Pancreas (tissue), 10 donors: ENCODE results near the gene NEUROD2. TPM values are rescaled to one million over a fixed set of nuclear protein-coding genes. Genes with fewer than 3 reads are reported as not detected.

ENCODE experiments used
- ATAC-seq, 4 donors: fragments of 200-7000 bp; cut with Tn5 transposase; one replicate each; pipeline versions ENCODE4 v1.8.0 to v1.9.1; 2020; ENCODE audit warnings: mild to moderate bottlenecking in 4 of 4, moderate library complexity in 4 of 4
- DNase-seq, 6 donors: peaks; one replicate each; pipeline ENCODE4 v3.0.0-alpha.2; 2020
- FAIRE-seq: peaks from 2 replicates; lab custom pipeline; 2012; peaks lifted over from hg19 to GRCh38; lab: Jason Lieb, UNC
- H3K27ac ChIP-seq, 4 donors: fragments of 200-600 bp; sonication (generic); 1 replicate in 3 of 4; 2 replicates in 1 of 4; pipeline versions ENCODE4 v1.5.0 to v1.8.0; 2020
- H3K27me3 ChIP-seq, 4 donors: fragments of 200-600 bp; one replicate each; pipeline ENCODE4 v1.8.0; 2021
- H3K36me3 ChIP-seq, 3 donors: fragments of 200-600 bp; sonication (generic) in 1 of 3; one replicate each; pipeline versions ENCODE4 v1.5.0 to v1.8.0; 2020 to 2021
- H3K4me1 ChIP-seq, 3 donors: fragments of 200-600 bp; one replicate each; pipeline ENCODE4 v1.8.0; 2021
- H3K4me3 ChIP-seq, 4 donors: fragments of 200-600 bp; sonication (generic) in 2 of 4; one replicate each; pipeline versions ENCODE4 v1.5.0 to v1.8.0; 2020 to 2021
- H3K9me3 ChIP-seq, 4 donors: fragments of 200-600 bp; one replicate each; pipeline ENCODE4 v1.8.0; 2021
- WGBS, 2 donors: extraction: QIAGEN DNeasy Blood & Tissue Kit; methylation state at CpG; one replicate each; pipeline ENCODE4 v1.1.7; 2013; 5-methylcytosine and 5-hydroxymethylcytosine counted together
- intact Hi-C, 3 donors: fragments of 100-400 bp; cut with DNase I; formaldehyde crosslinking; loops; one replicate each; pipeline versions ENCODE4 v1.11.1 to v1.14.2; 2022
- polyA plus RNA-seq, 2 donors: library from polyadenylated mRNA; stranded (reverse); fragments of 200-250 nt; gene quantifications; one replicate each; pipeline ENCODE4 v1.2.3, GENCODE V29; 2013
- total RNA-seq, 6 donors: library from RNA; stranded (reverse); fragmentation: NEBNext Ultra II Directional in 4 of 6; extraction: Animal tissue kit (Norgen Biotek cat#: 25700) in 4 of 6; gene quantifications; one replicate each; pipeline versions ENCODE4 v1.2.1 to v1.2.4, GENCODE V29; 2021 to 2023
- TF ChIP-seq, protein P1 (sequence below), 4 donors: fragments of 200-600 bp; sonication (generic) in 3 of 4; IDR thresholded peaks; one replicate each; pipeline versions ENCODE4 v1.5.0 to v1.8.0; 2021; ENCODE audit warnings: antibody characterized with exemption in 4 of 4
- donor health status: healthy with polysubstance abuse.
- donor health status: DM: no; HTN: no; CAD: no; lungs with moderate emphysema.
- donor health status: DM: no; HTN: no; CAD: no.
- donor health status: control.
- donor health status: control.
- donor health status: Bipolar disorder and iron deficiency.
- donor health status: DM: yes; HTN: yes; CAD: no.
- donor health status: DM: no; HTN: no; CAD: no.
- donor health status: DM: no; HTN: no; CAD: no.
- donor health status: DM: yes; HTN: yes; CAD: no.

Gene NEUROD2
- total and polyA plus RNA-seq, 8 donors = 0.04 TPM; not detected in 7

- FAIRE-seq (no peak), ATAC-seq (no peak), DNase-seq (peak in 1 of 6 donors; percentile 4)
- no peaks in the 10 kb centered on the region for H3K36me3 ChIP-seq
- WGBS, 2 donors = 22 to 24% methylated on average over 20 to 21 of the region's 21 CpGs
- intact Hi-C loops = no loop called here
- peaks cover 0 to 59% (median 28%) of the 10 kb centered on the region in 4 donors for H3K27me3 ChIP-seq
- no peak overlapping the region for H3K27ac ChIP-seq
- no peak overlapping the region for H3K4me3 ChIP-seq
- peaks cover 4 to 24% (median 6%) of the 10 kb centered on the region in 3 donors for H3K4me1 ChIP-seq
- TF ChIP-seq, protein P1, sequence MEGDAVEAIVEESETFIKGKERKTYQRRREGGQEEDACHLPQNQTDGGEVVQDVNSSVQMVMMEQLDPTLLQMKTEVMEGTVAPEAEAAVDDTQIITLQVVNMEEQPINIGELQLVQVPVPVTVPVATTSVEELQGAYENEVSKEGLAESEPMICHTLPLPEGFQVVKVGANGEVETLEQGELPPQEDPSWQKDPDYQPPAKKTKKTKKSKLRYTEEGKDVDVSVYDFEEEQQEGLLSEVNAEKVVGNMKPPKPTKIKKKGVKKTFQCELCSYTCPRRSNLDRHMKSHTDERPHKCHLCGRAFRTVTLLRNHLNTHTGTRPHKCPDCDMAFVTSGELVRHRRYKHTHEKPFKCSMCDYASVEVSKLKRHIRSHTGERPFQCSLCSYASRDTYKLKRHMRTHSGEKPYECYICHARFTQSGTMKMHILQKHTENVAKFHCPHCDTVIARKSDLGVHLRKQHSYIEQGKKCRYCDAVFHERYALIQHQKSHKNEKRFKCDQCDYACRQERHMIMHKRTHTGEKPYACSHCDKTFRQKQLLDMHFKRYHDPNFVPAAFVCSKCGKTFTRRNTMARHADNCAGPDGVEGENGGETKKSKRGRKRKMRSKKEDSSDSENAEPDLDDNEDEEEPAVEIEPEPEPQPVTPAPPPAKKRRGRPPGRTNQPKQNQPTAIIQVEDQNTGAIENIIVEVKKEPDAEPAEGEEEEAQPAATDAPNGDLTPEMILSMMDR (IDR thresholded peaks at IDR 0.05) = no peak
- H3K9me3 ChIP-seq = no peaks in the 10 kb centered on the region
These were observed 6.6 kb downstream of the NEUROD2 start for GRCh38 chr17:39600997-39601597.

DNA sequence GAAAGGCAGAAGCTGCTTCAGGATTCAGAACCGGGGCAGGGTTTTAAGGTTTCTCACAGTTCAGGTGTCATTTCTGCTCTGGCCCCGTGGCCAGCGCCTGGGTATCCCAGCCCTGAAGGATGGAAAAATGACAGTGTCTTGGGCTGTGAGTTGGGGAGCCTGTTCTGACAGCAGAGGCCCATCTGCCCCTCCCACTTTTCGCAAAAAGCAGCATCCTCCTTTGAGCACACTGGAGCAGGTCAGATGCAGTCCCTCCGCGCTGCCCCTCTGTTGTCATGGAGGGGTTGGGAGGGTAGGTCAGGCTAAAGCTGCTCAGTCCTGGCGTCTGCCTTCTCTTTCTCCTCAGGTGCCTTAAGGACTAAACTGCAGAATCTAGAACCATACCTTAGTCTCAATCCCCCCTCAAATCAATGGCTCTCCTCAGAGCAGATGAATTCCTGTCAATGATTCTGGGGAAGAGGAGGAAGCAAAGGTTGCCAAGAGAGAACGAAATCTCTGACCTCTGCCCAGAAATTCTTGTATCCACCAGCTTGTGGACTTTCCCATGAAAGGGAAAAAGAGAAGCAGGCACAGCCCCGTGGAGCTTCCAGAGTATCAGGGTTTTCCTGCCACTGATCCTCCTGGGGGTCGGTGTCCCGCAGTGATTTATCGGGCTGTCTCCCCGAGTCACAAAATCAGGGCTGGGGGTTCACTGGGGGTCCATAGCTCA, 7.3 kb downstream of the NEUROD2 start:
- TF ChIP-seq, protein P1 (IDR thresholded peaks at IDR 0.05) = no peak
- Histone ChIP-seq H3K27me3 (peaks cover 0 to 55% (median 26%) of the 10 kb centered on the region in 4 donors), H3K9me3 (no peaks in the 10 kb centered on the region), H3K4me1 (peaks cover 0 to 18% (median 1%) of the 10 kb centered on the region in 3 donors), H3K36me3 (no peaks in the 10 kb centered on the region), H3K4me3 (no peak overlapping the region), H3K27ac (no peak overlapping the region)
- 6 to 7% methylated on average over 13 of the region's 13 CpGs for WGBS, 2 donors
- DNase-seq (peak in 1 of 6 donors; percentile 7), FAIRE-seq (no peak), ATAC-seq (no peak)
- intact Hi-C loops = no loop called here

GRCh38 chr17:39599665-39600231, 8.0 kb downstream of the NEUROD2 start:
- no peak for FAIRE-seq
- intact Hi-C loops = no loop called here
- no peaks in the 10 kb centered on the region for H3K9me3 ChIP-seq
- H3K27me3 ChIP-seq = peaks cover 0 to 53% (median 22%) of the 10 kb centered on the region in 4 donors
- no peaks in the 10 kb centered on the region for H3K36me3 ChIP-seq
- peak in 2 of 4 donors; percentile 19 to 23 for ATAC-seq
- H3K27ac ChIP-seq = no peak overlapping the region
- no peak overlapping the region for H3K4me3 ChIP-seq
- peak in 1 of 6 donors; percentile 16 for DNase-seq
- WGBS, 2 donors = 8 to 11% methylated on average over 27 to 28 of the region's 28 CpGs
- H3K4me1 ChIP-seq = peaks cover 0 to 16% (median 0%) of the 10 kb centered on the region in 3 donors
- TF ChIP-seq, protein P1 (IDR thresholded peaks at IDR 0.05) = no peak

DNA sequence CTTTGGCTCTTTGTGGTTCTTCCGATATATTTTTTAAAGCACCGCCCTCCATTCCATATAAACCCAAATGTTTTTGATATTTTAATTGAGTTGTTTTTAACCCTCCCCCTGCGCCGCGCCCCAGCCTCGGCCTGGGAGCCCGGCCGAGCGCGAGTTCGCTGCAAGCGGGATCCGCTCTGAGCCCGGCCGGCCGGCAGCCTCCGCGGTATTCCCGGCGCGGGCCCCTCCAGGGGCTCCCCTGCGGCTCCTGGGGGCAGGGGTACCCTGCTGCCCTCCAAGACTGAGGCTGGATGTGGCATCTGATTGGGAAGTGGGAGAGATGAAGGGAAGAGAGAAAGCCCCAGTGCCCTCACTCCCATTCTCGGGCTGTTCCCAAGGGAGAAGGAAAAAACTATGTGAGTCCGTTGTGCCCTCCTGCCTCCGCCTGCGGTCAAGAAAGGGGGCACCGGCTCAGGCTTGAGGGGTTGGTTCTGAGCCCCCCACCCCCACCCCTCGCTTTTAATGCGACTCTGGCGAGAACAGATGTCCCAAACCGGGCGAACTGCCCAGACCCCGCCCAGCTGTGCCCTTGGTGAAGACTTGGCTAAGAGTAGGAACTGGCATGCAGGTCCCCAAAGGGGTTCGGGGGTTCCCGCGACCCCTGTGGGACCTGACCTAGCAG, 8.6 kb downstream of the NEUROD2 start:
- DNase-seq (peak in 1 of 6 donors; percentile 40), FAIRE-seq (no peak), ATAC-seq (peak in 3 of 4 donors; percentile 14 to 46 (median 25))
- Histone ChIP-seq H3K27me3 (peaks cover 0 to 47% (median 18%) of the 10 kb centered on the region in 4 donors), H3K9me3 (no peaks in the 10 kb centered on the region), H3K27ac (no peak overlapping the region), H3K4me3 (peak overlapping the region in 1 of 4 donors; percentile 14), H3K4me1 (peaks cover 0 to 16% (median 0%) of the 10 kb centered on the region in 3 donors), H3K36me3 (no peaks in the 10 kb centered on the region)
- WGBS, 2 donors = 2 to 3% methylated on average over 35 to 36 of the region's 36 CpGs
- TF ChIP-seq, protein P1 (IDR thresholded peaks at IDR 0.05) = no peak
- intact Hi-C loops = no loop called here
